Liver (tissue), 9 donors: Measurements from ENCODE around the gene RECK. TPM values are rescaled to one million over a fixed set of nuclear protein-coding genes. Genes with fewer than 3 reads are reported as not detected.

Experiments used
- DNase-seq: peaks from one replicate; pipeline ENCODE4 v3.0.0-alpha.2; 2017; ENCODE audit warnings: low spot score
- H3K27ac ChIP-seq, 2 donors: one replicate each; pipeline ENCODE4 v1.7.0; 2013; ENCODE audit warnings: inconsistent platforms in 2 of 2, low read length in 2 of 2, control low read depth in 1 of 2, low read depth in 1 of 2, mild to moderate bottlenecking in 1 of 2
- H3K27me3 ChIP-seq, 4 donors: one replicate each; pipeline versions ENCODE4 v1.6.1 to v1.7.0; 2013; ENCODE audit warnings: low read length in 3 of 4, inconsistent platforms in 1 of 4, mild to moderate bottlenecking in 1 of 4, moderate library complexity in 1 of 4; ENCODE audit not compliant: control insufficient read depth in 4 of 4, insufficient read depth in 4 of 4
- H3K36me3 ChIP-seq, 4 donors: one replicate each; pipeline versions ENCODE4 v1.6.1 to v1.7.0; 2013; ENCODE audit warnings: low read length in 3 of 4, mild to moderate bottlenecking in 3 of 4, low read depth in 1 of 4, moderate library complexity in 1 of 4; ENCODE audit not compliant: control insufficient read depth in 4 of 4, insufficient read depth in 3 of 4
- H3K4me1 ChIP-seq, 4 donors: one replicate each; pipeline versions ENCODE4 v1.6.1 to v1.7.0; 2013; ENCODE audit warnings: low read length in 3 of 4, mild to moderate bottlenecking in 3 of 4, moderate library complexity in 1 of 4; ENCODE audit not compliant: control insufficient read depth in 4 of 4, insufficient read depth in 4 of 4
- H3K4me3 ChIP-seq, 3 donors: one replicate each; pipeline versions ENCODE4 v1.6.1 to v1.7.0; 2013; ENCODE audit warnings: low read length in 3 of 3, control low read depth in 1 of 3, low read depth in 1 of 3, mild to moderate bottlenecking in 1 of 3
- H3K9ac ChIP-seq, 2 donors: one replicate each; pipeline ENCODE4 v1.7.0; 2013; ENCODE audit warnings: low read length in 2 of 2, mild to moderate bottlenecking in 2 of 2, moderate library complexity in 2 of 2, control low read depth in 1 of 2, low read depth in 1 of 2
- H3K9me3 ChIP-seq, 4 donors: one replicate each; pipeline versions ENCODE4 v1.6.1 to v1.7.0; 2013; ENCODE audit warnings: low read length in 3 of 4; ENCODE audit not compliant: control insufficient read depth in 4 of 4
- ATF3 ChIP-seq: IDR thresholded peaks from 2 replicates; pipeline ENCODE4 v1.6.1; 2016; ENCODE audit warnings: antibody characterized with exemption
- CTCF ChIP-seq: fragments of 150-350 bp; IDR thresholded peaks from 2 replicates; pipeline ENCODE4 v1.5.1; 2017; ENCODE audit warnings: improper control_type of control experiment, low read depth, low read length; ENCODE audit not compliant: missing input control
- EGR1 ChIP-seq, 2 donors: IDR thresholded peaks; 2 replicates each; pipeline ENCODE4 v1.6.1; 2016 to 2018; ENCODE audit warnings: antibody characterized with exemption in 2 of 2, low read depth in 2 of 2
- FOXA1 ChIP-seq: IDR thresholded peaks from 2 replicates; pipeline ENCODE4 v1.6.1; 2016; ENCODE audit warnings: antibody characterized with exemption
- FOXA2 ChIP-seq: IDR thresholded peaks from 2 replicates; pipeline ENCODE4 v1.6.1; 2016; ENCODE audit warnings: antibody characterized with exemption
- GABPA ChIP-seq, 2 donors: IDR thresholded peaks in 1 of 2; conservative IDR thresholded peaks in 1 of 2; 2 replicates each; pipeline ENCODE4 v1.6.1; 2016; ENCODE audit warnings: antibody characterized with exemption in 2 of 2, mild to moderate bottlenecking in 1 of 2, moderate library complexity in 1 of 2
- HNF4A ChIP-seq, 2 donors: conservative IDR thresholded peaks; 2 replicates each; pipeline ENCODE4 v1.6.1; 2016; ENCODE audit warnings: antibody characterized with exemption in 2 of 2, mild to moderate bottlenecking in 2 of 2
- HNF4G ChIP-seq: IDR thresholded peaks from 2 replicates; pipeline ENCODE4 v1.6.1; 2016; ENCODE audit warnings: antibody characterized with exemption
- JUND ChIP-seq, 2 donors: IDR thresholded peaks; 2 replicates each; pipeline ENCODE4 v1.6.1; 2016; ENCODE audit warnings: antibody characterized with exemption in 2 of 2
- MAX ChIP-seq: IDR thresholded peaks from 2 replicates; pipeline ENCODE4 v1.6.1; 2016; ENCODE audit warnings: antibody characterized with exemption
- NR2F2 ChIP-seq: IDR thresholded peaks from 2 replicates; pipeline ENCODE4 v1.6.1; 2016; ENCODE audit warnings: antibody characterized with exemption
- REST ChIP-seq: IDR thresholded peaks from 2 replicates; pipeline ENCODE4 v1.6.1; 2016; ENCODE audit warnings: antibody characterized with exemption, mild to moderate bottlenecking
- RXRA ChIP-seq, 2 donors: IDR thresholded peaks; 2 replicates each; pipeline ENCODE4 v1.6.1; 2017 to 2018; ENCODE audit warnings: antibody characterized with exemption in 2 of 2, mild to moderate bottlenecking in 1 of 2
- SP1 ChIP-seq: IDR thresholded peaks from 2 replicates; pipeline ENCODE4 v1.6.1; 2018; ENCODE audit warnings: antibody characterized with exemption, mild to moderate bottlenecking
- TAF1 ChIP-seq: conservative IDR thresholded peaks from 2 replicates; pipeline ENCODE4 v1.6.1; 2016; ENCODE audit warnings: antibody characterized with exemption, mild to moderate bottlenecking
- YY1 ChIP-seq: IDR thresholded peaks from 2 replicates; pipeline ENCODE4 v1.6.1; 2016; ENCODE audit warnings: antibody characterized with exemption, mild to moderate bottlenecking
- ZBTB33 ChIP-seq: IDR thresholded peaks from 2 replicates; pipeline ENCODE4 v1.6.1; 2016; ENCODE audit warnings: antibody characterized with exemption
- WGBS: extraction: QIAGEN DNeasy Blood & Tissue Kit; methylation state at CpG from one replicate; pipeline ENCODE4 v1.1.7; 2013; 5-methylcytosine and 5-hydroxymethylcytosine counted together
- polyA plus RNA-seq, 2 donors: library from polyadenylated mRNA; stranded (reverse) in 1 of 2; unstranded in 1 of 2; fragments of 200-250 nt in 1 of 2; fragments of >200 nt in 1 of 2; fragmentation: Nextera tagmentation in 1 of 2; extraction: Ambion mirVana in 1 of 2; gene quantifications; one replicate each; pipeline versions ENCODE4 v1.2.1 to v1.2.3, GENCODE V29; 2013 to 2015
- total RNA-seq, 2 donors: library from RNA; depleted of rRNA; stranded (reverse); fragments of >200 nt; gene quantifications; one replicate each; pipeline ENCODE4 v1.2.3, GENCODE V29; 2014
- donor health status: healthy.
- donor health status: healthy.
- donor health status: healthy.
- donor health status: healthy.
- donor health status: healthy.

The RECK gene
- total and polyA plus RNA-seq, 4 donors = 2.1 to 3.5 (median 2.3) TPM

- Histone ChIP-seq H3K4me1 (peaks cover 2 to 13% (median 7%) of the 10 kb centered on the region in 4 donors), H3K36me3 (no peaks in the 10 kb centered on the region), H3K9me3 (no peaks in the 10 kb centered on the region), H3K27me3 (no peaks in the 10 kb centered on the region), H3K4me3 (no peak overlapping the region), H3K27ac (no peak overlapping the region), H3K9ac (no peak overlapping the region)
- DNase-seq = no peak
- TF ChIP-seq RXRA (IDR thresholded peaks at IDR 0.05) (peak; percentile 43 to 61), TAF1 (no peak), GABPA (IDR thresholded peaks at IDR 0.05 in 1 of 2, conservative IDR thresholded peaks at IDR 0.05 in 1 of 2) (no peak), REST (no peak), SP1 (peak; percentile 85), FOXA1 (no peak), HNF4A (conservative IDR thresholded peaks at IDR 0.05) (peak; percentile 88 to 92), FOXA2 (no peak), ZBTB33 (no peak), YY1 (no peak), MAX (no peak), HNF4G (peak; percentile 82), NR2F2 (no peak)
- 71% methylated on average over 5 of the region's 5 CpGs for WGBS
Measured at GRCh38 chr9:36034234-36034633, 2.5 kb upstream of the RECK start.

- Histone ChIP-seq H3K9ac (no peak overlapping the region), H3K4me1 (peaks cover 2 to 13% (median 7%) of the 10 kb centered on the region in 4 donors), H3K27ac (no peak overlapping the region), H3K4me3 (no peak overlapping the region), H3K36me3 (no peaks in the 10 kb centered on the region), H3K9me3 (no peaks in the 10 kb centered on the region), H3K27me3 (no peaks in the 10 kb centered on the region)
- 97% methylated on average over 2 of the region's 2 CpGs for WGBS
- no peak for DNase-seq
- TF ChIP-seq YY1 (no peak), EGR1 (IDR thresholded peaks at IDR 0.05; ENCODE audit: low read depth in 2 of 2) (no peak), SP1 (no peak), HNF4G (no peak), FOXA2 (no peak), REST (no peak), RXRA (IDR thresholded peaks at IDR 0.05) (no peak), JUND (IDR thresholded peaks at IDR 0.05) (no peak), CTCF (no peak), GABPA (IDR thresholded peaks at IDR 0.05 in 1 of 2, conservative IDR thresholded peaks at IDR 0.05 in 1 of 2) (no peak), MAX (no peak), TAF1 (no peak), NR2F2 (no peak), ATF3 (no peak), ZBTB33 (no peak)
Measured at GRCh38 chr9:36035006-36035405, 1.7 kb upstream of the RECK start.
